Osteocyte (in vitro differentiated cells): ENCODE data around the gene GPR55. TPM values are rescaled to one million over a fixed set of nuclear protein-coding genes. Genes with fewer than 3 reads are reported as not detected.

Experiments
- DNase-seq: peaks from one replicate; pipeline ENCODE4 v3.0.0; 2021; ENCODE audit warnings: mixed read lengths; ENCODE audit not compliant: unreplicated experiment; ENCODE audit errors: extremely low spot score
- H3K27ac Mint-ChIP-seq: one replicate; pipeline ENCODE4 v1.8.0; 2021; ENCODE audit warnings: mild to moderate bottlenecking, mixed read lengths; ENCODE audit not compliant: unreplicated experiment
- H3K27me3 Mint-ChIP-seq: one replicate; pipeline ENCODE4 v1.8.0; 2021; ENCODE audit warnings: mixed read lengths; ENCODE audit not compliant: unreplicated experiment
- H3K36me3 Mint-ChIP-seq: one replicate; pipeline ENCODE4 v1.8.0; 2021; ENCODE audit warnings: mixed read lengths; ENCODE audit not compliant: unreplicated experiment
- H3K4me1 Mint-ChIP-seq: one replicate; pipeline ENCODE4 v1.8.0; 2021; ENCODE audit warnings: mixed read lengths; ENCODE audit not compliant: unreplicated experiment
- H3K4me3 Mint-ChIP-seq: one replicate; pipeline ENCODE4 v1.8.0; 2021; ENCODE audit warnings: mild to moderate bottlenecking, moderate library complexity, mixed read lengths; ENCODE audit not compliant: unreplicated experiment
- H3K9me3 Mint-ChIP-seq: one replicate; pipeline ENCODE4 v1.8.0; 2021; ENCODE audit warnings: mixed read lengths; ENCODE audit not compliant: unreplicated experiment
- total RNA-seq: library from RNA; stranded (reverse); gene quantifications from 2 replicates; pipeline ENCODE4 v1.2.1, GENCODE V29; 2021
- TF ChIP-seq, protein P1 (sequence below): fragments of 200-600 bp; sonication (generic); IDR thresholded peaks from 2 replicates; pipeline ENCODE4 v1.5.0; 2021; ENCODE audit warnings: antibody characterized with exemption, mild to moderate bottlenecking, moderate library complexity

Gene GPR55
- total RNA-seq, 1 donor from 2014 or later, result not detected

- Mint-ChIP-seq H3K4me3 (no peak overlapping the region), H3K4me1 (no peaks in the 10 kb centered on the region), H3K36me3 (no peaks in the 10 kb centered on the region), H3K9me3 (no peaks in the 10 kb centered on the region), H3K27ac (no peak overlapping the region), H3K27me3 (peaks cover 39% of the 10 kb centered on the region)
- DNase-seq, result peak; percentile 57
- TF ChIP-seq, protein P1, sequence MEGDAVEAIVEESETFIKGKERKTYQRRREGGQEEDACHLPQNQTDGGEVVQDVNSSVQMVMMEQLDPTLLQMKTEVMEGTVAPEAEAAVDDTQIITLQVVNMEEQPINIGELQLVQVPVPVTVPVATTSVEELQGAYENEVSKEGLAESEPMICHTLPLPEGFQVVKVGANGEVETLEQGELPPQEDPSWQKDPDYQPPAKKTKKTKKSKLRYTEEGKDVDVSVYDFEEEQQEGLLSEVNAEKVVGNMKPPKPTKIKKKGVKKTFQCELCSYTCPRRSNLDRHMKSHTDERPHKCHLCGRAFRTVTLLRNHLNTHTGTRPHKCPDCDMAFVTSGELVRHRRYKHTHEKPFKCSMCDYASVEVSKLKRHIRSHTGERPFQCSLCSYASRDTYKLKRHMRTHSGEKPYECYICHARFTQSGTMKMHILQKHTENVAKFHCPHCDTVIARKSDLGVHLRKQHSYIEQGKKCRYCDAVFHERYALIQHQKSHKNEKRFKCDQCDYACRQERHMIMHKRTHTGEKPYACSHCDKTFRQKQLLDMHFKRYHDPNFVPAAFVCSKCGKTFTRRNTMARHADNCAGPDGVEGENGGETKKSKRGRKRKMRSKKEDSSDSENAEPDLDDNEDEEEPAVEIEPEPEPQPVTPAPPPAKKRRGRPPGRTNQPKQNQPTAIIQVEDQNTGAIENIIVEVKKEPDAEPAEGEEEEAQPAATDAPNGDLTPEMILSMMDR, result no peak
These were observed 24.6 kb downstream of the GPR55 start for GRCh38 chr2:230900336-230900995.

- peak; percentile 34 for DNase-seq
- TF ChIP-seq, protein P1, result no peak
- H3K9me3 Mint-ChIP-seq, result no peaks in the 10 kb centered on the region
- no peaks in the 10 kb centered on the region for H3K36me3 Mint-ChIP-seq
- H3K27ac Mint-ChIP-seq, result no peak overlapping the region
- H3K4me1 Mint-ChIP-seq, result no peaks in the 10 kb centered on the region
- H3K4me3 Mint-ChIP-seq, result no peak overlapping the region
- H3K27me3 Mint-ChIP-seq, result peaks cover 39% of the 10 kb centered on the region
These were observed 25.3 kb downstream of the GPR55 start for GRCh38 chr2:230899786-230900185.

DNA sequence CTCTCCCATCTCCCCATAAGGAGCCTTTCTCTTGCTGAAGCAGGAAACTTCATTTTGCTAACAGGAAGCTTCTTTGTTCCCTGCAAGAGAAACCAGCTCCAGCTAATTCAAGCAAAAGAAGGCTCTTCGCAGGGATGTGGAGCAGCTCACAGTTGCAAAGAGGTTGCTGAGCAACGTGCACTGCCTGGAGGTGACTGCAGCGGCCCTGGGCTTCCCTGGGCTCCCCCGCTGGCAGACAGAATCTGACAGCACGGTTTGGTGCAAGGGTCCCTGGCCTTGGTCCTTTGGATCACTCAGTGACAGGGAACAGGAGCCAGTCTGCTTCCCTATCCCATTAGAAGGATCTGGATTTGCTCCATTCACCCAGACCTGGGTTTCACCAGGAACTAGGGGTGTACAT is 25.8 kb downstream of the GPR55 start:
- Mint-ChIP-seq H3K4me3 (no peak overlapping the region), H3K4me1 (no peaks in the 10 kb centered on the region), H3K36me3 (no peaks in the 10 kb centered on the region), H3K27me3 (peaks cover 39% of the 10 kb centered on the region), H3K27ac (no peak overlapping the region), H3K9me3 (no peaks in the 10 kb centered on the region)
- DNase-seq, result peak; percentile 67
- TF ChIP-seq, protein P1, result no peak

- H3K27me3 Mint-ChIP-seq, result peaks cover 39% of the 10 kb centered on the region
- no peaks in the 10 kb centered on the region for H3K9me3 Mint-ChIP-seq
- H3K4me1 Mint-ChIP-seq, result no peaks in the 10 kb centered on the region
- TF ChIP-seq, protein P1, result no peak
- H3K36me3 Mint-ChIP-seq, result no peaks in the 10 kb centered on the region
- no peak overlapping the region for H3K27ac Mint-ChIP-seq
- DNase-seq, result peak; percentile 78
- H3K4me3 Mint-ChIP-seq, result no peak overlapping the region
These were observed 26.3 kb downstream of the GPR55 start for GRCh38 chr2:230898713-230899091.

- peak; percentile 78 for DNase-seq
- no peaks in the 10 kb centered on the region for H3K4me1 Mint-ChIP-seq
- H3K36me3 Mint-ChIP-seq, result no peaks in the 10 kb centered on the region
- H3K4me3 Mint-ChIP-seq, result no peak overlapping the region
- TF ChIP-seq, protein P1, result no peak
- peaks cover 39% of the 10 kb centered on the region for H3K27me3 Mint-ChIP-seq
- H3K9me3 Mint-ChIP-seq, result no peaks in the 10 kb centered on the region
- no peak overlapping the region for H3K27ac Mint-ChIP-seq
These were observed 26.9 kb downstream of the GPR55 start for GRCh38 chr2:230898016-230898712.
